HG02973 (cell line): ENCODE data around the gene DNAJC5G.
"Not testable (repeated sequence)": the region's sequence is repeated elsewhere in the genome, so short reads cannot be mapped to it uniquely, and the experiment has no call there.

Source experiments
- ATAC-seq: cut with Tn5 transposase; IDR thresholded peaks from one replicate; pipeline ENCODE4 v1.9.1; 2021; ENCODE audit warnings: moderate library complexity; ENCODE audit not compliant: unreplicated experiment

DNAJC5G gene

GRCh38 chr2:27280826-27281225, 5.6 kb downstream of the DNAJC5G start:
- no peak for ATAC-seq

- ATAC-seq = no peak
Measured at GRCh38 chr2:27281442-27281841, 6.2 kb downstream of the DNAJC5G start.

DNA sequence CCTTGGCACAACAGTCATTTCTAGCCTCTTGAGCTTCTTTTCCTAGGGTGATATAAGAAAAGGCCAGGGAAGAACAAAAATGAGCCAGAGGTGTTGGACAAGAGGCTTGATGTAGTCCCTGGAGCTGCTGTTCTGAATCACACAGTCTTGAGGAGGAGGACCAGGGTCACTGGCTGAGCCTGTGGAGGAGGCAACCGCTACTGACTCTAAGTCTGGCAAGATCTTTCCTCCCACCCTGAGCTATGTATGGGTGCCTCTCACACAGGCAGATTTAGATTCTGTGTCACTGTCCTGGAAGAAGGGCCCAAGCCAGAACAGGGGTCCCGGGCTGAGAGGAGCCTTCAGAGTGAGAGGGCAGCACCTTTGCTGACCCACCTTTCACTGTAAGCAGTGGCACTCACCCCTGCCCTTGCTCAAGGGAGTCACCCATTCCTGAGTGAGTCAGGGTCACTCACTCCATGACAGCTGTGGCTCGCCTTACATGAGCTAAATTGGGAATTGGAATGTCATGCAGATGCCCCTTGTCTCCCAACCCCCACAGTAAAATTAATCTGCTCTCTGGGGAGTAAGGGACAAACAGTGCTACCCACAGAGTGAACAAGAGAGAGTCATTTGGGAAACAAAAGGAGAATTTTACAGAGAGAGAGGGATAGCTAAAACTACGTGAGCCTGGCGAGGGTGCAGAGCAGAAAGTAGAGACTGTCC, 6.8 kb downstream of the DNAJC5G start, which contains the start of gene TRIM54:
Gene TRIM54 (plus strand): TSS at position 575 of the 705 bp plus-strand sequence. CDS start 303 bp downstream, outside the sequence.
- ATAC-seq = no peak

DNA sequence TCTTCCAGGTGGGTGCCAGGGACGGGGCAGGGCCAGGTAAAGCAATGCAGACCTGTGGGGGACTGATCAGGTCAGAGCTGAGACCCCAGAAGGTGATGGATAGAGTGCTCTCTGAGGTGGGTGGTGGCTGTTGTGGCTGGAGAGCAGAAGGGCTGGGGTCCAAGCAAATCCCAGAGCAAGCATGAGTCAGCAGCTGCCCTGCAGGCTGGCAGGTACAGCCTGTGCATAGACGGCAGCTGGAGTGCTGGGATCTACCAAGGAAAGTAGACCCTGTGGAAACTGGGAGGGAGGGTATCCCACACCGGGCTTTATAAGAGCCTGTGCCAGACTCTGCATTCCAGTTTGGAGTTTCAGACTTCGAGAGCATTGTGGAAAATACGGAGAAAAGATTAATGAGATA, 7.7 kb downstream of the DNAJC5G start:
- ATAC-seq = no peak

DNA sequence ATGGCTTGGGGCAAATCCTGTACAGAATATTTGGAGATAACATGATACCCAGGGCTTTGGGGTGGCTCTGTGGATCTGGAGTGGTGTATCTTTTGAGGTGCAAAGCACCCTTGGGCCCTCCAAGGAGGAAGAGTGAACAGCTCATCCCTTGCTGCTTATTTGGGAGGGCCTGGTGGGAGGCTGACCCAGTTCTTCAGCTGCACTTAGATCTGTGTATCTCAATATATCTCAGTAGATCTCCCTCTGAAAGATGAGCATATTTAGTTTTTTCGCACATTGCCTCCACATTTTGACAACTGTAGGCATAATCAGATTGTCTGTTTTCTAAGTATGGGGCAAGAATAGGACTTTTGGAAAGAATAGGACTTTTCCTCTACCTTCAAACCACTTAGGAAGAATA, 9.8 kb downstream of the DNAJC5G start:
- no peak for ATAC-seq

DNA sequence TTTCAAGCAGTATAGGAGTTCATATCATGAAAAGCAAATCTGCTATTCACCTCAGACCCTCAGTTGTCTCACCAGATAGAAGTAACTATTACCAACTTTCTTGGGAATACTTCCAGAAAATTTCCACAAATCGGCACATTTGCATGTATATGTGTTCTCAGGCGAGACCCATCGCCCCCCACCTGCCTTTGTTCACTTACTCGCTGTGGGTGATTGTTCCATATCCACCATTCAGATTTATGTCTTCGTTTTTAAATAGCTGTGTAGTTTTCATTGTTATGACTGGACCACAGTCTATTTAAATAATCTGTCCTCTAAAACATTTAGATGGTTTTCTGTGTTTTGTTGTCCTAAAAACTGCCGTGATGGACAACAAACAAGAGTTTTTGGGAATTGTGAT, 10.2 kb downstream of the DNAJC5G start:
- no peak for ATAC-seq

GRCh38 chr2:27288610-27289009, 13.4 kb downstream of the DNAJC5G start:
- no peak for ATAC-seq

GRCh38 chr2:27290549-27290948, 15.3 kb downstream of the DNAJC5G start:
- ATAC-seq = no peak

- ATAC-seq = no peak
Measured at GRCh38 chr2:27291865-27292264, 16.6 kb downstream of the DNAJC5G start.

- ATAC-seq = no peak
Measured at GRCh38 chr2:27294928-27295327, 19.7 kb downstream of the DNAJC5G start.

- no peak for ATAC-seq
Measured at GRCh38 chr2:27296481-27296880, 21.2 kb downstream of the DNAJC5G start.

- ATAC-seq = no peak
Measured at GRCh38 chr2:27297195-27297594, 22.0 kb downstream of the DNAJC5G start.

DNA sequence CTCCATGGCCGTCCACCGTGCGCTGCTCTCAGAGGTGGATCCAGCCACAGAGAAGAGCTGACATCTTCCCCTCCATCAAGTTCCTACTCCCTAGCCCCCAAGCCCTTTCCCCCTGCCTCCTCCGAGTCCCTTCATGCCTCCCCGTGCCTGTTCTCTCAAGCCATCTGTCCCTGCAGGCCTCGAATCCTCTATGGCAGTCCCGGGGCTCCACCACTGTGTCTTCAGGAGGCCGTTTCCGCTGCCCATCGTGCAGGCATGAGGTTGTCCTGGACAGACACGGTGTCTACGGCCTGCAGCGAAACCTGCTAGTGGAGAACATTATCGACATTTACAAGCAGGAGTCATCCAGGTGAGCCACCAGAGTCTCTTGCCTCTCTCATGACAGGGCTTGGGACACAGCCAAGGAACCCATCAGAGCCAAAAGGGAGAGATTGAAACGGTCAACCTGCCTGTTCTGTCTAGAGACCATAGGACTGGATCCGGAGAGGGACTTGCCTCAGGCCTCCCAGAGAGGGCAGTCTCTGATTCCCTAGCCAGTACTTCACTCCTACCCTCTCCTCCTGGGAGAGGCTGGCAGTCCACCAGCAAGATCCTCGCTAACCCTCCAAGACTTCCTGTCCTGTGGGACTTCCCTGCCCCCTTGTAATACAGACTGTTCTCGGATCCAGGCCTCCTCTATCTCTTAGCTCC, 23.3 kb downstream of the DNAJC5G start:
- no peak for ATAC-seq

- ATAC-seq = not testable (repeated sequence)
Measured at GRCh38 chr2:27300606-27301005, 25.4 kb downstream of the DNAJC5G start.

GRCh38 chr2:27303093-27304025, 28.1 kb downstream of the DNAJC5G start:
- no peak for ATAC-seq

GRCh38 chr2:27304488-27305240, 29.4 kb downstream of the DNAJC5G start:
- no peak for ATAC-seq

GRCh38 chr2:27305516-27305915, 30.3 kb downstream of the DNAJC5G start:
- ATAC-seq = no peak

- ATAC-seq = no peak
Measured at GRCh38 chr2:27306136-27306535, 30.9 kb downstream of the DNAJC5G start.

- no peak for ATAC-seq
Measured at GRCh38 chr2:27306573-27307286, 31.5 kb downstream of the DNAJC5G start.

DNA sequence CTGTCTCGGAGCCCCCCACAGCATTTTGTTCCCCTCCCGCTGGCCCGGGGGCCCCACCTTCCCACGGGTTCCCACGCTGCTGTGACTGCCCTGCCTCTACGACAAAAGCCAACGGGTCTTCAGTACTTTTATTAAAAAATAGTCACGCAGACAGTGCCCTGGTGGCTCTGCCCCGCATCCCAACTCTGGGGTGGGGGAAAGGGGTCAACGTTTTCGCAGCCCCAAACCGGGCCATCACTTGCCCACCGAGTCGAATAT, 32.0 kb downstream of the DNAJC5G start:
- no peak for ATAC-seq
